GM18517 (cell line): ENCODE results near the gene COL24A1.
"Not testable (repeated sequence)": the region's sequence is repeated elsewhere in the genome, so short reads cannot be mapped to it uniquely, and the experiment has no call there.

Experiments
- ATAC-seq: cut with Tn5 transposase; IDR thresholded peaks from one replicate; pipeline ENCODE4 v1.9.1; 2021; ENCODE audit warnings: mild to moderate bottlenecking, moderate library complexity; ENCODE audit not compliant: unreplicated experiment

The COL24A1 gene

DNA sequence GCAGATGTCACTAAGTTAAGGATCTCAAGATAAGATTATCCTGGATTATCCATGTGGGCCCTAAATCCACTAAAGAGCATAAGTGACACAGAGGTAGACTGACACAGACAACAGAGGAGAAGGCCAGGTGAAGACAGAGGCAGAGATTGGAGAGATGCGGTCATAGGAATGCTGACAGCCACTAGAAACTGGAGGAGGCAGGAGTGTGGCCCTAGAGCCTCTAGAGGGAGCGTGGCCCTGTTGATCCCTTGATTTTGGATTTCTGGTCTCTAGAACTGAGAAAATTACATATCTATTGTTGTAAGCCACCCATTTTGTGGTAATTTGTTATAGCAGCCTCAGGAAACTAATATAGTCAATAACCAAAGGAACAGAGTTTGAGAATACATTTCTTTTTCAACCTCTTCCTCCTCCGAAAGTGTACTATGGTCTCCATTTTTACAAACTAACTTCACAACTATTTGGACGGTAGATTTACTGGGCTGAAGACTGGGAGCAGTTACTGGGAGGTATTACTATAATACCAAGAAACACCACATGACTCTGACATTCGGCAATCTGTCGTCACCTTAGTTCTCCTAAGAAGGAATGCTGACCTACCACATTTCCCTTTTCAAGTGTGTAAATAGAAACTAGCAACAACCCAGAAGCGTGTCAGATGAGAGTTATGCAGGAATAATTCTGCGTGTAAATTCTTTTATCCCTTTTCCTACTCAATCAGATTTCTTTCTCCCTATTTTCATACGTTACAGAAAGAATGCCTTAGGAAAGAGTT is 332.3 kb downstream of the COL24A1 start:
- ATAC-seq: no peak

GRCh38 chr1:85822696-85823095 is 333.9 kb downstream of the COL24A1 start:
- no peak for ATAC-seq

DNA sequence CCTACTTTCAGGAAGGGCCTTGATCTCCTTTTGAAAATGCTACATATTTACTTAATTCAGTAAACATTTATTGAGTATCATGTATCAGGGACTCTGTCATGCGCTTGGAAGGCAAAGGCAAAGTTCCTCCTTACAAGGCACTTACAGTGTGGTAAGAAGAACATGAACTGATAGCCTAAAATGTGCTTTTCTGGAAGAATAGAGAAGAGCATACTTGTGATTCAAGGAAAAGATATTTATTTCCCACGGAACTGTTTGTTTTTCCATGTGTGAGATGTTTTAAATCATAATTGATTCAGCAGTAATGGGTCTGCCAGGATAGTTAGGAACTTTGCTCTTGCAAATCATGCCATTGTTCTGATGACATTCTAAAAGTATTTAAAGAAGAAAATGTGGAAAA is 338.2 kb downstream of the COL24A1 start:
- ATAC-seq: no peak

- ATAC-seq: no peak
Measured at GRCh38 chr1:85816606-85817005, 340.0 kb downstream of the COL24A1 start.

DNA sequence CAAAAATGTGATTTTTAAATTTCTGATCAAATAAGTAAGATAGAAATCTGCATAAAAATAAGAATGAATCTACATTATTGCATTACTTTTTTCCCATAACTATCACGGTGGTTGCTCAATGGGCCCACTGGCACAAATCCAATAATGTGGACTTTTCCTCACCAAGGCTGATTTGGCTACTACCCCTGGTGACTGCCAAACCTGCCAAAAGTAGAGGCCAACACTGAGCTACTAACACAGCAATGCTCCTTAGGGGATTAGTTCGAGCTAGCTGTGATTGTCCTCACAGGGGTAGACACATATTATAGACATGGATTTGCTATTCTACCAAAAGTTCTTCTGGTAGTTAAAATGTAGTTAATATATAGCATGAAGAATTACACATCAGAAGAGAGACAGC is 340.7 kb downstream of the COL24A1 start:
- ATAC-seq: no peak

GRCh38 chr1:85806236-85806965 is 350.2 kb downstream of the COL24A1 start:
- no peak for ATAC-seq

DNA sequence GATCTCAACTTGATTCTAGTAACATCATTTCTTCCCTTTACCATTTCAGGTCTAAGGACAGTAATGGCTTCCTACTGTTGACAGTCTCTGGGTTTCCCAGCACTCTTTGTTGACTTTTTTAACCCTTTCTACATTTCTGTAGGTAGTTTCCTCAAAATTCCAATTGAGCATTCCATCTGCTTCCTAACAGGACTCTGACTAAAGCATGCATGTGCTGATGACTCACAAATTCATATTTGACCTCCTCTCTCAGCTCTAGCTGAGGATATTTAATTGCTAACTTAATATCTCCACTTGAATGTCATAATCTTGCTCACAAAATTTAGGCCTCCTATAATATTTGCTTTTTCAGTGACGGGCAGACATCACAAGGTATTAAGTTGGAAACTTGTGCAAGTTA is 355.1 kb downstream of the COL24A1 start:
- no peak for ATAC-seq

DNA sequence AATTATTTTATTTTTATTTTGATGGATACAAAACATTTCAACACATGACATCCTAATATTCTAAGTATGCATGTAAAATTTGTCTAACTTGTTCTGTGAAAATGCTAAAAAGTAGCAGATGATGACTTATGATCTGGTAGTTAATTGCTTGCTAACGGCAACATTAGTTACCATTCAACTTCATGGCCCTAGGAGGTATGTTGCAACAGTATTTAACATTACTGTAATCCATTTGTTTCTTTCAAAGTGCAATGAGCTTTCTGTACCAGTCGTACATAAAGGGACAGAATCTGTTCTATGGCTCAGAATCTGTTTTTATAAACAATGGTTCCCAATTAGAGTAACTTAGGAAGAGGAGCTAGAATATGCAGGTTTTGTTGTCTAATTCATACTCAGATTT is 356.8 kb downstream of the COL24A1 start:
- ATAC-seq: no peak

GRCh38 chr1:85798419-85798818 is 358.2 kb downstream of the COL24A1 start:
- ATAC-seq: no peak

GRCh38 chr1:85777021-85777420 is 379.6 kb downstream of the COL24A1 start:
- not testable (repeated sequence) for ATAC-seq

GRCh38 chr1:85762804-85763203 is 393.8 kb downstream of the COL24A1 start:
- ATAC-seq: no peak

DNA sequence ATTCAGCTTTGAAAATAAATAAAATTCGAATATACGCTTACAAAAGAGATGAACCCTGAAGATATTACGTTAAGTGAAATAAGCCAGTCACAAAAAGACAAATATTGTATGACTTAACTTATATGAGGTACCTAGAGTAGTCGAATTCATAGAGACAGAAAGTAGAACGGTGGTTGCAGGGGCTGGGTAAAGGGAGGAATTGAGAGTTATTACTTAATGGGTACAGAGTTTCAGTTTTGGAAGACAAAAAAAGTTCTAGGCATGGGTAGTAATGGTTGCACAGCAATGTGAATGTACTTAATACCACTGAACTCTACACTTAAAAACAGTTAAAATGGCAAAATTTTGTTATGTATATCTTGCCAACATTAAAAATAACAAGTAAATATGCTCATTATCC is 399.7 kb downstream of the COL24A1 start:
- ATAC-seq: no peak

- no peak for ATAC-seq
Measured at GRCh38 chr1:85748120-85748519, 408.5 kb downstream of the COL24A1 start.

DNA sequence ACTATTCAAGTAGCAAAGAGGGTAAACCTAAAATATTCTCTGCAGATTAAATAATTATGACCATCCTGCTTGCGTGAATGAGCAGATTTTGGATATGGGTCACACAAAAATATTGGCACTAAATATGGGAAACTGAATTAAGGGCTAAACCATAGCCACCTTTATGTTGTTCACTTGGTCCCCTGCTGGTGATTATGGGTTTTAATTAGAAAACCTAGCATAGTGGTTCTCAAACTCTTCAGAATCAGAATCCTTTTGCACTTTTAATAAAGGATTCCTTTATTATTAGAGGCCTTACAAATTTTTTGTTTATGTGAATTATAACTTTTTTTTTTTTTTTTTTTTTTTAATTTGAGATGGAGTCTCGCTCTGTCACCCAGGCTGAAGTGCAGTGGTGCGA is 409.8 kb downstream of the COL24A1 start:
- ATAC-seq: no peak

GRCh38 chr1:85743814-85744213 is 412.8 kb downstream of the COL24A1 start:
- ATAC-seq: no peak

GRCh38 chr1:85734931-85735330 is 421.6 kb downstream of the COL24A1 start:
- ATAC-seq: no peak

DNA sequence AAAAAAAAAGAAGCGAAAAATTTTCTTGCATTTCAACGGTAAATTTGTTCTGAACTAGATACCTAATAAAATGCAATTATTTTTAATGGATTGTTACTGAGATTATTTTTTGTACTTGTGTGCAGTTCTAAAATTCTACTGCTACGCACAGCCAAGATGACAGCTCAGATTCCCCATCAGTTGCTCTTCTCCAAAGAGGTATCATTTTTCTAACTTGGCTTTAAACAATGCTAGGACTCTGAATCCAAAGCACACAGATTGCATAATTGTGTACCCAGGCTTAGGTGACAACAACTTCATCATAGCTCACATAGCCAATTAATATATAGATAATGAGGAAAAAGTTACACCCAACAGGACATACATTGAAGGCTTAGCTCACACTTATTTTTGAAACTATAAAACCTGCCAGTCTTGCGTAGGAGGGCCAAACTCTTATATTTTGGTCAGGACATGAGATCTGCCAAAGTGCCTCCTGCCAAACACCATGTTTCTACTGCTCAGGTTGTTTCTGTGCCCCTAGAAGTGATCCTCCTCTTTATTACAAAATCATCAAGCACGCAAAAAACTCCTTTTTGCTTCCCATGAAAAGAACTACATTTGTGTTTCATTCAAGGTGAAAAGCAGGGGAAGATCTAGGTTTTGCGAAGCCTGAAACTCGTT is 437.8 kb downstream of the COL24A1 start:
- ATAC-seq: no peak

- not testable (repeated sequence) for ATAC-seq
Measured at GRCh38 chr1:85714418-85715114, 442.0 kb downstream of the COL24A1 start.

DNA sequence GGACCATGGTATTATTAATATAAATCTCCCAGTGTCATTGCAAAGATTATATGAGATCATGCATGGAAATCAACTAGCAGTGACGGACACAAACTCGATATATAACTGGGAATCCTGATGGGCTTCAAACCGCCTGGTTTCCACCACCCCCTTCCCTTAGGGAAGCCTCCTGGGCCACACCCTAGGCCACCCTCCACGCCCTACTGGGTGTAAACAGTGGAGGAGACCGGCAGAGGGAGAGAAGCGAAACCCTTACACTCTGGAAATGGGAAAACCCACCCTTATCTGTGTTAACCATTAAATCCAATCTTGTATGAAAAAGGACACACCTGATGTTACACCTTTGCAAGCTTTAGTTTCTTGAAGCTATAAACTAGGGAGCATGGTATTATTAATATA is 447.7 kb downstream of the COL24A1 start:
- no peak for ATAC-seq

DNA sequence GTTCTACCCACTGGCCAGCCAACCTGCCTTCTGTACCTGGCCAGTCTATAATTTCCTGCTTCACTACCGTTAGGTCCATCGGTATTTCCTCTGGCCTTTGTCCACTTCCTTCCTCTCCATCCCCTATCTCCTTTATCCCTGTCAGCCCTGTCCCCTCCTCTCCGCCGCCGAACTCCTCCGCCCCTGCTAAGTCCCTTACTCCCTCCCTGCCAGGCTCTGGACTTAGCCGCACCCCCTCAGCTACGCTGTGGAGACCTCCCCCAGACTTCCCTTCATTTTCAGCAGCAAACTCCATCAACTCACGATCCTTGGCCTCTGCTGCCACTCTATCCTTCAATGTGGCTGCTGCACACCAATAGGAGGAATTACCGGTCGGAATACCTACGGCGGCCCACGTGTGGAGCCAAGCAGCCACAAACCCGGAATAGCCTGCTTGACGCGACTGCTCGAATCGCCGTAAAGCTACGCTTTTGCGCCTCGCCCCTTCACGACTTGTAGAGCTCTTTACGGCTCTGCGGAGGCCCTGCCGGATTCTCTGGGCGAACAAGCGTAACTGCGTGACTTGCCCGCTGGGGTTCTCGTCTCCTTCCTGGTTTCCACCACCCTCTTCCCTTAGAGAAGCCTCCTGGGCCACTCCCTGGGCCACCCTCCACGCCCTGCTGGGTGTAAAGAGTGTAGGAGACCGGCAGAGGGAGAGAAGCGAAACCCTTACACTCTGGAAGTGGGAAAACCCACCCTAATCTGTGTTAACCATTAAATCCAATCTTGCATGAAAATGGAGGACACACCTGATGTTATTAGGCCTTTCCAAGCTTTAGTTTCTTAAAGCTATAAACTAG is 448.4 kb downstream of the COL24A1 start, which contains the start of gene ZNHIT6:
Gene ZNHIT6 (minus strand): TSS at position 444 of the 839 bp plus-strand sequence. CDS start 149 bp downstream, at position 295.
- ATAC-seq: peak; percentile 85
